NCI-H82 (cell line): ENCODE measurements around the gene RADIL.
"Not testable (repeated sequence)": the region's sequence is repeated elsewhere in the genome, so short reads cannot be mapped to it uniquely, and the experiment has no call there.

ENCODE experiments used
- DNase-seq: peaks from one replicate; lab custom pipeline; 2025; lab: John Stamatoyannopoulos, UW

Gene RADIL

DNA sequence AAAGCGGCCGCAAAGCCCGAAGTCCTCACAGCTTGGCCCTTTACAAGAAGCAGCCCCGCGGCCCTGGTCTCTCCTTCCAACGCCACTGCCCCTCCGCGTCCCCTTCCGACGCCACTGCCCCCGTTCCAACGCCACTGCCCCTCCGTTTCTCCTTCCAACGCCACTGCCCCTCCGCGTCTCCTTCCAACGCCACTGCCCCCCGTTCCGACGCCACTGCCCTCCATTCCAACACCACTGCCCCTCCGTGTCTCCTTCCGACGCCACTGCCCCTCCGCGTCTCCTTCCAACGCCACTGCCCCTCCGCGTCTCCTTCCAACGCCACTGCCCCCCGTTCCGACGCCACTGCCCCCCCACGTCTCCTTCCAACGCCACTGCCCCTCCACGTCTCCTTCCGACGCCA, 75.0 kb downstream of the RADIL start:
- no peak for DNase-seq

DNA sequence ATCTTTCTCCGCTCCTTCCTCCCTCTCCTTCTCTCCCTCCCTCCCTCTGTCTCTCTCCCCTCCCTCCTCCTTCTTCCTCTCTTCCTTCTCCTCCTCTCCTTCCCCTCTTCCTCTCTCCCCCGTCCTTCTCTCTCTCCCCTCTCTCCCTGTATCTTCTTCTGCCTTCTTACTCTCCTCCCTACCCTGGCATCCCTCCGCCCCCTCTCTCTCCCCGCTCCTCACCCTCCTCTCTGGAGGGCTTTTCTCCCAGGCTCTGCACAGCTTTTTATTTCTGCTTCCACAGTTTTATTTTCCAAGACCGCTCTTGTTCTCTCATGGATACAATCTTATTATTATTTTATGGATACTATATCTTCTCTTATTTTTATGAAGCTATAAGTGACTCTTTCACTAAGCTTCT, 75.5 kb downstream of the RADIL start:
- no peak for DNase-seq

GRCh38 chr7:4807598-4808016, 75.9 kb downstream of the RADIL start:
- DNase-seq: no peak

- no peak for DNase-seq
These were observed 76.4 kb downstream of the RADIL start for GRCh38 chr7:4806983-4807597.

- no peak for DNase-seq
These were observed 77.6 kb downstream of the RADIL start for GRCh38 chr7:4805984-4806300.

DNA sequence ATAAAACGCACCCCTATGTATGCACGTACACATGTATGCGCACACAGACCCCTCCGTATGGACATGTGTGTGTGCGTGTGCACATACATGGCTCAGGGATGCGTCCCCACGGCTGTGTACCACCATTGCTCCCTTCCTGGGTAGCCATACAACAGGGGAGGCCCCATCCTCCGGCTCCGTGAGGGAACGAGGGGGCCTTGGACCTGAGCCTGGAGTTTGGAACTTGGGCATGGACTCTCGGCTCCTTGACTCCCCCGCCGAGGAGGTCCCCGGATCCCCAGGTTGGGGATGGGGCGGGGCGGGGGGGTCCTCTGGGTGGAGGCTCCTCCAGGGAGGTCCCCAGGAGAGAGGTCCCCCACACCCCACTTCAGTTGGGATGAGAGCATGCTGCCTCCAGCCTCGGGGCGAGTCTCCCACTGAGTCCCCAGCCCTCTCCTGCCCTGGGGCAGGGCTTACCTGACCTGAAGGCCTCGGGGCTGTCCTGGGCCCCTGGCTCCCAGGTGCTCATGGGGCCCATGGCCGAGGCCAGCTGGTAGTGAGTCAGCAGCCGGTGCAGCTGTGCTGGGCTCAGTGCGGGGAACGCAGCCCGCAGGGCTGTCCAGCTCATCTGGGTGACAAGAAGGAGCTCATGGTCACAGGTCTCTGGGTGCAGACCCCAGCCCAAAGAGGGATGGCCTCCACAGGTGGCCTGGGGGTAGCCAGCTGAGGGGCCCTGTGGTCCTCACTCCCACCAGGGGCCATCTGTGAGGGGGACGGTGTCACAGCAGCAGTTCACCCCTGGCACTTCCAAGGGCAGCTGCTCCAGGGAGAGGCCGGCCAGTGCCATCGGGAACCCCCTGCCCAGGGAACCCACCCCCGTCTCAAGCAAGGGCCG, 78.2 kb downstream of the RADIL start:
- no peak for DNase-seq

DNA sequence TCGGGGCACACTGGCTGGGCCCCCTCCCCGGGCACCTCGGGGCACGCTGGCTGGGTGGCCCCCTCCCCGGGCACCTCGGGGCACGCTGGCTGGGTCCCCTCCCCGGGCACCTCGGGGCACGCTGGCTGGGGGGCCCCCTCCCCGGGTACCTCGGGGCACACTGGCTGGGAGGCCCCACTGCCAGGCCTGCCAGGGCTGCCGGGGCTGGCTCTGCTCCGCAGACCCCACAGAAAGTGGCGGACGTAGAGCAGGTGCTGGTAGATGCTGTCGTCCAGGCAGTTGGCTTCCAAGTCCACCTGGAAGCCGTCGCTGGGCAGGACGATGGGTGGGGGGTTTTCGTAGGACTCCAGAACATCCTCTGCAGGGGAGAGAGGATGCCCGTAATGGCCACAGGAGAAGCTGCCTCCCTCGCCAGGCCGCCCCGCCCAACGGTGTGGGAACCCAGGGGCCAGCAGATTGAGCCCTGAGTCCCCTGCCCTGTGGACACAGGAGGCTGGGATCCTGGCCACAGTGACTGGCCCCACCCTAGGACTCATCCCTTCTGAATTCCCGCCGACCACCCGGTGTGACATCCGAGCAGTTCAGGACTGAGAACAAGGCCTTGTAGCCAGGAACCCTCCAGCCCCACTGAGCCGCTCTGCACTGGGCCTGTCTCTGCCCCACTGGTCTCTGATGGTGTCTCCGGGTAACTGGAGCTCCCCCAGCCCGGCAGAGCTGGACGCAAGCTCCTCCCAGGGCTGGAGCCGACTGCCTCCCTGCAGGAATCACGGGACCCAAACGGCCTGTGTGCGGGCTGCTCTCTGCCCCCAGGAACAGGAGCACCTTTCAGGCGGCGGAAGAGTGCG, 79.9 kb downstream of the RADIL start:
- DNase-seq: no peak

DNA sequence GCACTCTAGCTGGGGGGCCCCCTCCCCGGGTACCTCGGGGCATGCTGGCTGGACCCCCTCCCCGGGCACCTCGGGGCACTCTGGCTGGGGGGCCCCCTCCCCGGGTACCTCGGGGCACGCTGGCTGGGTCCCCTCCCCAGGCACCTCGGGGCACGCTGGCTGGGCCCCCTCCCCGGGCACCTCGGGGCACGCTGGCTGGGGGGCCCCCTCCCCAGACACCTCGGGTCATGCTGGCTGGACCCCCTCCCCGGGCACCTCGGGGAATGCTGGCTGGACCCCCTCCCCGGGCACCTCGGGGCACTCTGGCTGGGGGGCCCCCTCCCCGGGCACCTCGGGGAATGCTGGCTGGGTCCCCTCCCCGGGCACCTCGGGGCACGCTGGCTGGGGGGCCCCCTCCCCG, 80.9 kb downstream of the RADIL start:
- not testable (repeated sequence) for DNase-seq

- no peak for DNase-seq
These were observed 81.7 kb downstream of the RADIL start for GRCh38 chr7:4801839-4802231.

- peak; percentile 41 for DNase-seq
These were observed 82.3 kb downstream of the RADIL start for GRCh38 chr7:4800926-4801838.

DNA sequence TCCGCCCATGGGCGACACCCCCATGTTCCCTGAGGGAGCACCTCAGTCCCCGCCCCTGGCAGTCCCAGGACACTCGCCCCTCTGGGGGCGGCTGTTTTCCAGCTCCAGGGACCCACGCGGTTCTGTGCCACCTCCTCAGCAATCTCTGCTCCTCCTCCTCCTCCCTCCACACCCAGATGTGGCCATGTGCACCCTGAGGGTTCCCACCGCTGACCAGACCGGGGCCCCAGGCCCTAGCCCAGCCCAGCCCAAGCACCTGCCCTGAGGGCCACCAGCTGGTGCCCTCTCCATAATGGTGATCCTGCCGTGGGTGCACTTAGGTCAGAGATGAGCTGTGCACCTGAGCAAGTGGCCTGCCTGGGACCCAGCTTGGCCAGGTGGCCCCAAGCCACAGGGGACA, 83.0 kb downstream of the RADIL start:
- DNase-seq: no peak

GRCh38 chr7:4799508-4800268, 83.8 kb downstream of the RADIL start:
- peak; percentile 18 for DNase-seq

DNA sequence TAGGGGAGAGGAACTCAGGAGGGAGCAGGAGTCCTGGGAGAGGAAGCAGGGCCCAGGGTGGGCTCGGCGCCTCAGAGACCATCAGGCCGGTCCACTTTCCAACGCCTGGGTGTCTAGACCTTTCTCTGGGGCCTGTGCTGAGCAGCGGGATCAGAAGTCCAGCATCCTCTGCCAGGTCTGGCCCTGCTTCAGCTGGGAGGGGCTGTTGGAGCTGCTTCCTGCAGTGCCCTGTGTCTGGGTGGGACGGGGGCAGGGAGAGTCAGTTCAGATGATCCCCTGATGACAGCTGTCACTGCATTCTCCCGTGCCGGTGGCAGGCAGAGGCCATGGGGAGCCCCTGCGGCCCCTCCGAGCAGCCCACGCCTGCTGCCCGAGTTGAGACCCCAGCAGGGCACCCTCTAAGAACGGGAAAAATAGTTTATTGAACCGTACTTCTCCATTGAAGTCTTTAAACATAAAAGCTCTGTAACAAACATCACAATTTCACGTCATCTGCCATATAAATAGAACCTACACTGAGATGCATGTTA, 84.7 kb downstream of the RADIL start:
- peak; percentile 39 for DNase-seq

DNA sequence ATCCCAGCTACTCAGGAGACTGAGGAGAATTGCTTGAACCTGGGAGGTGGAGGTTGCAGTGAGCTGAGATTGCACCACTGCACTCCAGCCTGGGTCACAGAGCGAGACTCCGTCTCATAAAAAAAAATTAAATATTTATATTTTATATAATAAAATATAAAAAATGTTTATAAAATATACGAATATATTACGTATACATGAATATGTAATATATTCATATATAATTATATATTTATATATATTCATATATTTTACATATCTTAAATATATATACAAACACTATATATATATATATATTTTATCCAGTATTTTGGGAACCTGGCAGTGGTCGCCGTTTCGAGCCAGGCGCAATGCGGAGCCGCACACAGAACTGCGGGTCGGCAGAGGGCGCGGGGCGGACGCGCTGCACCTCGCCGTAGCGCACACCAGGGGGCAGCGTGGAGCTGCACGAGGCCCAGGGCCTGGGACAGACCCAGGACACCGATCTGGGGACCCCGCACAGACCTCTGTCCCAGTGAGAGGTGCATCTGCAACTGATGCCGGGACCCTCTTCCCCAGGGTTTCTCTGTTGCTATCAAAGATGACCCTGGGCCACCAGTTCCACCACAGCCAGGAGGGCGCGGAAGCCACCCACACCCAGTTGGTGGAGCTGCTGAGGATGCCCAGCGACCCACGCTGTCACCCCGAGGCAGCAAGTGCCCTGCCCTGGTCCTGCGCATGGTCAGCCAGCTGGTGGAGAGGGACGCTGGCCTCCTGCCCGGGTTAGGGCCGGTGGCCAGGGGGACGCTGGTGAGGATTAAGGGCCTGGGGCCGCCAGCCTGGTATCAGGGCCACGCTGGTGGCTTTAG, 85.4 kb downstream of the RADIL start:
- DNase-seq: peak; percentile 54

DNA sequence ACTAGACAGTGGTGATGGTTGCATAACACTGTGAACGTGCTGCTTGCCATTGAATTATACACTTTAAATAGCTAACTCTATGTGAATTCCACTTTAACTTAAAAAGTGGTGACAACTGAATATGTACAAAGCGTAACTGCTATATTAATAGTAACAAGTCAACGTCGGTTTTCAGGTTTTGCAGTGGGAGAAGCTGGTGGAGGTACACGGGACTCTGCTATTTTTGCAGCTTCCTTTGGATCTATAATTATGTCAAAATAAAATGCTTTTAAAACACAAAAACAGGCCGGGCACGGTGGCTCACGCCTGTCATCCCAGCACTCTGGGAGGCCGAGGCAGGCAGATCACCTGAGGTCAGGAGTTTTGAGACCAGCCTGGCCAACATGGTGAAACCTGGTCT, 87.1 kb downstream of the RADIL start:
- DNase-seq: no peak

DNA sequence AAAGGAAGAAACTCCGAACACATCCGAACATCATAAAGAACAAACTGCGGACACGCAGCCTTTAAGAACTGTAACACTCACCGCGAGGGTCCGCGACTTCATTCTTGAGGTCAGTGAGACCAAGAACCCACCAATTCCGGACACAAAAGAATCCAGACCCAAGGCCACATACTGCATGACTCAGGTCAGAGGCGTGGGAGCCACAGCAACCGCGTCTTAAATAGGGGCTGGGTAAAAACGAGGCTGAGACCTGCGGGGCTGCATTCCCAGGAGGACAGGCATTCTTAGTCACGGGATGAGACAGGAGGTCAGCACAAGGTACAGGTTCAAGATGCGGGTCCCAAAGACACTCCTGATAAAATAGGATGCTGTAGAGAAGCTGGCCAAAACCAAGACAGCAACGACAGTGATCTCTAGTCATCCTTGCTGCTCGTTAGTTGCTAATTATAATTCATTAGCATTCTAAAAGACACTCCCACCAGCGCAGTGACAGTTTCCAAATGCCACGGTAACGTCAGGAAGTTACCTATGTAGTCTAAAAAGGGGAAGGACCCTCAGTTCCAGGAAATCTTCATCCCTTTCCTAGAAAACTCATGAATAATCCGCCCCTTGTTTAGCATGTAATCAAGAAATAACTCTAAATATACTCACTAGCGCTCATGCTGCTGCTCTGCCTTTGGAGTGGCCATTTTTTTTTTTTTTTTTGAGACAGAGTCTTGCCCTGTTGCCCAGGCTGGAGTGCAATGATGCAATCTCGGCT, 88.7 kb downstream of the RADIL start:
- DNase-seq: no peak

DNA sequence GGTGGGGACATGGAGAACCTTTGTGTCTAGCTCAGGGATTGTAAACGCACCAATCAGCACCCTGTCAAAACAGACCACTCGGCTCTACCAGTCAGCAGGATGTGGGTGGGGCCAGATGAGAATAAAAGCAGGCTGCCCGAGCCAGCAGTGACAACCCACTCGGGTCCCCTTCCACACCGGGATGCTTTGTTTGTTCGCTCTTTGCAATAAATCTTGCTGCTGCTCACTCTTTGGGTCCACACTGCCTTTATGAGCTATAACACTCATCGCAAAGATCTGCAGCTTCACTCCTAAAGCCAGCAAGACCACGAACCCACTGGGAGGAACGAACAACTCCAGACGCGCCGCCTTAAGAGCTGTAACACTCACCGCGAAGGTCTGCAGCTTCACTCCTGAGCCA, 89.3 kb downstream of the RADIL start:
- DNase-seq: not testable (repeated sequence)

GRCh38 chr7:4793385-4793993, 90.0 kb downstream of the RADIL start:
- DNase-seq: not testable (repeated sequence)
